OCI-LY7 (cell line): ENCODE measurements around the gene PCBD2.

Source experiments
- EZH2phosphoT487 ChIP-seq: fragments of 200-600 bp; sonication (generic); IDR thresholded peaks from 2 replicates; pipeline ENCODE4 v1.6.1; 2018; ENCODE audit warnings: low read depth, borderline replicate concordance, mild to moderate bottlenecking, mixed run types, antibody characterized with exemption, low read length, moderate library complexity, mixed read lengths
- TF ChIP-seq, protein P1 (sequence below): fragments of 200-600 bp; sonication (generic); conservative IDR thresholded peaks from 2 replicates; pipeline ENCODE4 v1.5.1; 2014; ENCODE audit warnings: mild to moderate bottlenecking, antibody characterized with exemption, low read length, moderate library complexity, mixed read lengths

DNA sequence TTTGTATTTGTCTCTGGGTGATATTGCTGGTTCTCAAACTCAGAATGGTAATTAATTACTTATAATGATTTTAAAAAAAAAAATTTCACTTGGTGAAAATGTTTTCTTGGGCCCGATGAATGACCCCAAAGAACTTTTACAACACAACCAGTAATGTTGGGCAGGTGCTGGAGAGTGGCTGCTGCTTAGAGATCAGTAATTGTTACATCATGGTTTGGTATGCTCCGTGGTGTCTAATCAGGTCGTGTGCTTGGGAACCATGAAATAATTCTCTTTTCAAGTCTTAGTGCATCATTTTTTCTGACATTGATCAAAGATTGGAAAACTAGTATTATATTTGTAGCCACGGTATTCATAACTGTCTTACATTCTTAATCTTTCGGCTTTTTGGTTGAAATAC is 29.3 kb downstream of the PCBD2 start:
- TF ChIP-seq, protein P1, sequence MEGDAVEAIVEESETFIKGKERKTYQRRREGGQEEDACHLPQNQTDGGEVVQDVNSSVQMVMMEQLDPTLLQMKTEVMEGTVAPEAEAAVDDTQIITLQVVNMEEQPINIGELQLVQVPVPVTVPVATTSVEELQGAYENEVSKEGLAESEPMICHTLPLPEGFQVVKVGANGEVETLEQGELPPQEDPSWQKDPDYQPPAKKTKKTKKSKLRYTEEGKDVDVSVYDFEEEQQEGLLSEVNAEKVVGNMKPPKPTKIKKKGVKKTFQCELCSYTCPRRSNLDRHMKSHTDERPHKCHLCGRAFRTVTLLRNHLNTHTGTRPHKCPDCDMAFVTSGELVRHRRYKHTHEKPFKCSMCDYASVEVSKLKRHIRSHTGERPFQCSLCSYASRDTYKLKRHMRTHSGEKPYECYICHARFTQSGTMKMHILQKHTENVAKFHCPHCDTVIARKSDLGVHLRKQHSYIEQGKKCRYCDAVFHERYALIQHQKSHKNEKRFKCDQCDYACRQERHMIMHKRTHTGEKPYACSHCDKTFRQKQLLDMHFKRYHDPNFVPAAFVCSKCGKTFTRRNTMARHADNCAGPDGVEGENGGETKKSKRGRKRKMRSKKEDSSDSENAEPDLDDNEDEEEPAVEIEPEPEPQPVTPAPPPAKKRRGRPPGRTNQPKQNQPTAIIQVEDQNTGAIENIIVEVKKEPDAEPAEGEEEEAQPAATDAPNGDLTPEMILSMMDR: no peak
- TF ChIP-seq EZH2phosphoT487: no peak
